Mononuclear cell (primary cell): ENCODE data around the gene GABRR2. TPM values are rescaled to one million over a fixed set of nuclear protein-coding genes. Genes with fewer than 3 reads are reported as not detected.

Experiments
- H3K27me3 ChIP-seq: 2 replicates; pipeline ENCODE4 v1.6.0; 2011; ENCODE audit warnings: low read length, control low read depth; ENCODE audit not compliant: insufficient read depth
- H3K4me1 ChIP-seq: 2 replicates; pipeline ENCODE4 v1.5.1; 2011; ENCODE audit warnings: mild to moderate bottlenecking, low read length, control low read depth; ENCODE audit not compliant: insufficient read depth
- H3K4me3 ChIP-seq: 2 replicates; pipeline ENCODE4 v1.5.1; 2011; ENCODE audit warnings: mild to moderate bottlenecking, low read length, moderate library complexity
- H3K9me3 ChIP-seq: 2 replicates; pipeline ENCODE4 v1.5.1; 2011; ENCODE audit warnings: low read depth, mild to moderate bottlenecking, control low read depth, low read length
- total RNA-seq: library from RNA; depleted of rRNA; stranded (reverse); fragments of >200 nt; gene quantifications from one replicate; pipeline ENCODE4 v1.2.3, GENCODE V29; 2012

Gene GABRR2
- 0.63 TPM for total RNA-seq

- no peak within 1 kb of the TSS for H3K4me3 ChIP-seq
- H3K9me3 ChIP-seq = no peaks in the 10 kb centered on the region
- peaks cover 17% of the 10 kb centered on the region for H3K4me1 ChIP-seq
- no peaks in the 10 kb centered on the region for H3K27me3 ChIP-seq
Observed at GRCh38 chr6:89315249-89315885, at the start of gene GABRR2. Gene GABRR2, minus strand, starts transcription at chr6:89315299. Its CDS starts 134 bp downstream, at chr6:89315165.

- H3K4me1 ChIP-seq = peaks cover 18% of the 10 kb centered on the region
- H3K9me3 ChIP-seq = no peaks in the 10 kb centered on the region
- no peak overlapping the region for H3K4me3 ChIP-seq
- no peaks in the 10 kb centered on the region for H3K27me3 ChIP-seq
Observed at GRCh38 chr6:89364586-89364985, 49.5 kb upstream of the GABRR2 start.

GRCh38 chr6:89361171-89361570 lies 46.1 kb upstream of the GABRR2 start:
- Histone ChIP-seq H3K9me3 (no peaks in the 10 kb centered on the region), H3K4me1 (peaks cover 36% of the 10 kb centered on the region), H3K4me3 (no peak overlapping the region), H3K27me3 (no peaks in the 10 kb centered on the region)

GRCh38 chr6:89360415-89360999 lies 45.4 kb upstream of the GABRR2 start:
- H3K27me3 ChIP-seq = no peaks in the 10 kb centered on the region
- H3K4me3 ChIP-seq = no peak overlapping the region
- no peaks in the 10 kb centered on the region for H3K9me3 ChIP-seq
- H3K4me1 ChIP-seq = peaks cover 36% of the 10 kb centered on the region

GRCh38 chr6:89359561-89359960 lies 44.5 kb upstream of the GABRR2 start:
- peaks cover 36% of the 10 kb centered on the region for H3K4me1 ChIP-seq
- H3K9me3 ChIP-seq = no peaks in the 10 kb centered on the region
- H3K4me3 ChIP-seq = no peak overlapping the region
- H3K27me3 ChIP-seq = no peaks in the 10 kb centered on the region

GRCh38 chr6:89357390-89357789 lies 42.3 kb upstream of the GABRR2 start:
- peak overlapping the region; percentile 27 for H3K4me3 ChIP-seq
- H3K27me3 ChIP-seq = no peaks in the 10 kb centered on the region
- H3K4me1 ChIP-seq = peaks cover 49% of the 10 kb centered on the region
- no peaks in the 10 kb centered on the region for H3K9me3 ChIP-seq

- Histone ChIP-seq H3K9me3 (no peaks in the 10 kb centered on the region), H3K4me1 (peaks cover 49% of the 10 kb centered on the region), H3K4me3 (no peak overlapping the region), H3K27me3 (no peaks in the 10 kb centered on the region)
Observed at GRCh38 chr6:89356642-89357170, 41.6 kb upstream of the GABRR2 start.

- H3K27me3 ChIP-seq = no peaks in the 10 kb centered on the region
- peaks cover 48% of the 10 kb centered on the region for H3K4me1 ChIP-seq
- no peaks in the 10 kb centered on the region for H3K9me3 ChIP-seq
- no peak overlapping the region for H3K4me3 ChIP-seq
Observed at GRCh38 chr6:89355511-89356194, 40.6 kb upstream of the GABRR2 start.

GRCh38 chr6:89353702-89354392 lies 38.7 kb upstream of the GABRR2 start:
- no peak overlapping the region for H3K4me3 ChIP-seq
- H3K27me3 ChIP-seq = no peaks in the 10 kb centered on the region
- H3K4me1 ChIP-seq = peaks cover 51% of the 10 kb centered on the region
- no peaks in the 10 kb centered on the region for H3K9me3 ChIP-seq

GRCh38 chr6:89353118-89353556 lies 38.0 kb upstream of the GABRR2 start:
- Histone ChIP-seq H3K27me3 (no peaks in the 10 kb centered on the region), H3K9me3 (no peaks in the 10 kb centered on the region), H3K4me1 (peaks cover 57% of the 10 kb centered on the region), H3K4me3 (peak overlapping the region; percentile 86)

GRCh38 chr6:89352278-89353117 lies 37.4 kb upstream of the GABRR2 start, which contains the start of gene UBE2J1:
Gene UBE2J1, minus strand, starts transcription at chr6:89352722. Its CDS starts 153 bp downstream, at chr6:89352569.
- H3K9me3 ChIP-seq = no peaks in the 10 kb centered on the region
- H3K27me3 ChIP-seq = no peaks in the 10 kb centered on the region
- peaks cover 58% of the 10 kb centered on the region for H3K4me1 ChIP-seq
- peak within 1 kb of the TSS; percentile 86 for H3K4me3 ChIP-seq

GRCh38 chr6:89351671-89352277 lies 36.7 kb upstream of the GABRR2 start:
- peak overlapping the region; percentile 86 for H3K4me3 ChIP-seq
- H3K4me1 ChIP-seq = peaks cover 58% of the 10 kb centered on the region
- H3K27me3 ChIP-seq = no peaks in the 10 kb centered on the region
- H3K9me3 ChIP-seq = no peaks in the 10 kb centered on the region

- no peaks in the 10 kb centered on the region for H3K27me3 ChIP-seq
- peaks cover 59% of the 10 kb centered on the region for H3K4me1 ChIP-seq
- H3K4me3 ChIP-seq = peak overlapping the region; percentile 86
- no peaks in the 10 kb centered on the region for H3K9me3 ChIP-seq
Observed at GRCh38 chr6:89350281-89350966, 35.3 kb upstream of the GABRR2 start.
